Stimulated activated CD4-positive, alpha-beta T cell treated with anti-CD3 and anti-CD28 coated beads, Interleukin-1b, Interleukin-23, amount 100 ng/mL, for 24 hours (primary cell): ENCODE measurements around the gene RAPGEF3.

Source experiments
- DNase-seq, 4 experiments: peaks; one replicate each; pipeline ENCODE4 v3.0.0-alpha.2; 2020; ENCODE audit warnings: low read depth in 4 of 4, low spot score in 1 of 4

The RAPGEF3 gene

GRCh38 chr12:47745485-47746041 lies 13.1 kb downstream of the RAPGEF3 start:
- no peak for DNase-seq

- no peak for DNase-seq
Observed at GRCh38 chr12:47744778-47745436, 13.8 kb downstream of the RAPGEF3 start.

- DNase-seq, result peak in 2 of 4 experiments; percentile 24 to 33
Observed at GRCh38 chr12:47744005-47744651, 14.6 kb downstream of the RAPGEF3 start.

- DNase-seq, result no peak
Observed at GRCh38 chr12:47743311-47743860, 15.3 kb downstream of the RAPGEF3 start.

GRCh38 chr12:47742253-47742825 lies 16.3 kb downstream of the RAPGEF3 start:
- peak; percentile 59 to 77 (median 62) for DNase-seq

- DNase-seq, result peak in 1 of 4 experiments; percentile 14
Observed at GRCh38 chr12:47741340-47741703, 17.4 kb downstream of the RAPGEF3 start.

- DNase-seq, result no peak
Observed at GRCh38 chr12:47740606-47741339, 17.9 kb downstream of the RAPGEF3 start.

GRCh38 chr12:47739979-47740378 lies 18.7 kb downstream of the RAPGEF3 start:
- no peak for DNase-seq

- no peak for DNase-seq
Observed at GRCh38 chr12:47739297-47739696, 19.4 kb downstream of the RAPGEF3 start.

- DNase-seq, result no peak
Observed at GRCh38 chr12:47737936-47738594, 20.6 kb downstream of the RAPGEF3 start.

- no peak for DNase-seq
Observed at GRCh38 chr12:47736877-47737676, 21.6 kb downstream of the RAPGEF3 start.

- DNase-seq, result no peak
Observed at GRCh38 chr12:47736216-47736615, 22.5 kb downstream of the RAPGEF3 start.

- DNase-seq, result no peak
Observed at GRCh38 chr12:47735649-47736048, 23.0 kb downstream of the RAPGEF3 start.

- DNase-seq, result no peak
Observed at GRCh38 chr12:47734725-47735480, 23.8 kb downstream of the RAPGEF3 start.

- DNase-seq, result no peak
Observed at GRCh38 chr12:47733142-47733541, 25.5 kb downstream of the RAPGEF3 start.

GRCh38 chr12:47732504-47732903 lies 26.2 kb downstream of the RAPGEF3 start:
- DNase-seq, result no peak

- DNase-seq, result no peak
Observed at GRCh38 chr12:47731723-47732122, 27.0 kb downstream of the RAPGEF3 start.

- DNase-seq, result no peak
Observed at GRCh38 chr12:47730341-47730744, 28.3 kb downstream of the RAPGEF3 start.

GRCh38 chr12:47729233-47729632 lies 29.4 kb downstream of the RAPGEF3 start:
- no peak for DNase-seq
